Activated CD8-positive, alpha-beta memory T cell treated with anti-CD3 and anti-CD28 coated beads for 48 hours (primary cell): ENCODE results near the gene CPT1B.

Experiments used
- DNase-seq, 3 experiments: peaks; one replicate each; pipeline ENCODE4 v3.0.0-alpha.2; 2020; ENCODE audit warnings: low read depth in 2 of 3, low spot score in 2 of 3

CPT1B gene

GRCh38 chr22:50571264-50572175 is 6.7 kb downstream of the CPT1B start:
- no peak for DNase-seq

DNA sequence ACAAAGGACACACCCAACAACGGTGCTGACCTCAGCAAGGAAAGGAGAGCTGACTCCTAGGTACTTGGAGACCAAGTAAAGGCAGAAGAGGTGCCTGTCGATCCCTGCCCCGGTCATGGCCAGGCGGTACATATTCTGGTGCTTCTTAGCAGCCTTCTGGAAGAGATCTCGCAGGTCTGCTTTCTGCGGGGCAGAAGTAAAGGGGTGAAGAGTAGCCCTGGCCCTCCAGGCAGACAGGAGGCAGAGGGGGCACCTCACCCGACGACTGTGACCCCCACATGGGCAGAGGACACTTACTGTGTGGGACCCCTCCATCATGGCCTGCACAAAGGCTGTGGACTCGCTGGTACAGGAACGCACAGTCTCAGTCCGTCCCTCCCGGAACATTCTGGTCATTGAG is 7.4 kb downstream of the CPT1B start:
- no peak for DNase-seq

GRCh38 chr22:50569896-50570535 is 8.2 kb downstream of the CPT1B start:
- no peak for DNase-seq

DNA sequence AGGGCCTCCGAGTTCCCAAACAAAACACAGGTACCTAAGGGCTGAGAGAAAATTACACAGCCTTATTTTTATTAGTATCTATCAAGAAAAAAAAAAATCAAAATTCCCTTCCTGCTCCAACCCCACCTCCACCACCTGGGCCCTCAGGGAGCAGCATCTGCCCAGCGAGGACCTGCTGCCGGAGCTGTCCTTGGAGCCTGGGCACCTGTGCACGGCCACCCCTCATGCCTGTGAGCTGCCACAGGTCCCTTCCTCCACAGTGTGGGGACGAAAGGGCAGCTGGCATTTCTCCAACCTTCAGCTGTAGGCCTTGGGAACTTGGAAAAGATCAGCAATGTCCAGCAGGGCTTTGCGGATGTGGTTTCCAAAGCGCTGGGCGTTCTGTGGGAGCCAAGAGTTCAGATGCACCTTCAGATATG is 9.2 kb downstream of the CPT1B start:
- DNase-seq: no peak

DNA sequence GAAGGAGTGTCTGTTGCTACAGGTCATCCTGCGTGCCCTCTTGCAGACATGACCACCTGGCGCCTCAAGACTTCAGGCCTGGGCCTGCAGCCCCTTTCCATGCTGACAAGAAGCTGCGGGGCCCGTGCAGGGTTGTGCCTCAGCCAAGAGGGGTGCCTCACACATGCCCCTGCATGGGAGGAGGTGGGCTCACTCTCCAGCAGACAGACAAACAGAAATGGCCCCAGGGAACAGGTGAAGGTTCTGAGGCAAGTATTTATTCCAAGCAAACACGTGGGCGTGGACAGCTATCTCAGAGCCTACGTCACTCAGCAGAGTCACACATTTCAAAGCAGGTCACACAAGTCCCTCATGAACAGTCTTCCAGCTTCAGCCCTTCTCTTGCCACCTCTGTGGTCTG is 9.6 kb downstream of the CPT1B start:
- DNase-seq: no peak

DNA sequence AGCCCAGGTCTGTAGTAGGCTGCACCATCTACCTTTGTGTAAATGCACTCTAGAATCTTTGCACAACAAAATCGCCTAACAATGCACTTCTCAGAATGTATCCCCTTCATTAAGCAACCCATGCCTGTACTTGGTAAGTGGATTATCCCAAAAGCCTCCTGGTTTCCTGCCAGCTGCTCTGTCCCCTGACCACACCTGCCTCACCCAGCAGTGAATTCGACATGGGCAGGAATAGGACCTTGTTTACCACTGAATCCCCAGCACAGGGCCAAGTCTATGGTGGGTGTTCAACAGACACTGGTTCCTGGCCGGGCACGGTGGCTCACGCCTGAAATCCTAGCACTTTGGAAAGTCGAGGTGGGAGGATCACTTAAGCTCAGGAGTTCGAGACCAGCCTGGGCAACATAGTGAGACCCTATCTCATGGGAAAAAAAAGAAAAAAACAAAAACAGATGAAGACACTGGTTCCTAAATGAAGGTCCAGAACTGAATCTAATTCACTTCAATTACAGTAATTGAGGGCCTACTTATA is 10.4 kb downstream of the CPT1B start:
- DNase-seq: no peak

DNA sequence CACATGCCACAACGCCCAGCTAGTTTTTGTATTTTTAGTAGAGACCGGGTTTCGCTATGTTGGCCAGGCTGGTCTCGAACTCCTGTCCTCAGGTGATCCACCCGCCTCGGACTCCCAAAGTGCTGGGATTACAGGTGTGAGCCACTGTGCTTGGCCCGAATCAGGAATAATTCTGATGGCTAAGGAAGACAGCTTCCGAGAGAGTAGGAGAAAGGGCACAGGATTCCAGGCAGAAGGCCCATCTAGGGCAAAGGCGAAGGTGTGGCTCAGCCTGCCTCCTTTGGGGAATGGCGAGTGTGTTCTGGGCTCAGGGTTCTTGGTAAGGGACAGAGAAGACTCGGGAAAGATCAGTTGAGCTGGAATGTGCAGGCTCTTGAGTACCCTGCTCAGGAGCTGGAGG is 13.9 kb downstream of the CPT1B start:
- DNase-seq: no peak

- no peak for DNase-seq
Observed at GRCh38 chr22:50563413-50564160, 14.6 kb downstream of the CPT1B start.

- peak; percentile 94 to 97 (median 94) for DNase-seq
Observed at GRCh38 chr22:50562523-50563412, 15.5 kb downstream of the CPT1B start, which contains the start of gene SYCE3. SYCE3 (minus strand) TSS chr22:50562919; CDS start chr22:50556405, 6,514 bp downstream.

GRCh38 chr22:50561401-50562358 is 16.5 kb downstream of the CPT1B start:
- DNase-seq: no peak

DNA sequence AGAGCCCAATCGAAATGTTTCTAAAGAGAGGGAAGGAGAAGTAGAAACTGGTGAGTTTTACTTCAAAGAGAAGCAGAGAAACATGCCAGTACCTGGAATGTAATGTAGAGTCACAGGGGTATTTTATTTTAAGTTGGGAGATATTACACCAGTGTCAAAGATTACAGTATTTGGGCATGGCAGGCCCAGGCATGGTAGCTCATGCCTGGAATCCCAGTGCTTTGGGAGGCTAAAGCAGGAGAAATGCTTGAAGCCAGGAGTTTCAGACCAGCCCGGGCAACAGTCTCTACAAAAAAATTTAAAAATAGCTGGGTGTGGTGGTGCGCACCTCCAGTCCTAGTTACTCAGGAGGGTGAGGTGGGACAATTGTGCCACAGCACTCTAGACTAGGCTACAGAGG is 18.2 kb downstream of the CPT1B start:
- no peak for DNase-seq

- DNase-seq: no peak
Observed at GRCh38 chr22:50556703-50557102, 21.5 kb downstream of the CPT1B start.

GRCh38 chr22:50553310-50553709 is 24.9 kb downstream of the CPT1B start:
- DNase-seq: no peak

GRCh38 chr22:50551160-50551752 is 27.0 kb downstream of the CPT1B start:
- no peak for DNase-seq

- DNase-seq: no peak
Observed at GRCh38 chr22:50550395-50550794, 27.8 kb downstream of the CPT1B start.

GRCh38 chr22:50548921-50549790 is 29.1 kb downstream of the CPT1B start:
- DNase-seq: no peak

GRCh38 chr22:50548040-50548920 is 29.9 kb downstream of the CPT1B start:
- DNase-seq: no peak
